Endodermal cell (in vitro differentiated cells): ENCODE measurements around the gene SUMO3. TPM values are rescaled to one million over a fixed set of nuclear protein-coding genes. Genes with fewer than 3 reads are reported as not detected.

Source experiments
- DNase-seq: peaks from one replicate; pipeline ENCODE4 v3.0.0-alpha.2; 2017
- H3K27ac ChIP-seq: 2 replicates; pipeline ENCODE4 v1.5.1; 2013; ENCODE audit warnings: mild to moderate bottlenecking, low read depth, low read length, moderate library complexity
- H3K27me3 ChIP-seq: 2 replicates; pipeline ENCODE4 v1.6.1; 2013; ENCODE audit warnings: mild to moderate bottlenecking, low read length, moderate library complexity; ENCODE audit not compliant: insufficient read depth, control insufficient read depth, poor library complexity, severe bottlenecking
- H3K36me3 ChIP-seq: 2 replicates; pipeline ENCODE4 v1.7.0; 2013; ENCODE audit warnings: mild to moderate bottlenecking, low read length, moderate library complexity; ENCODE audit not compliant: control insufficient read depth, insufficient read depth
- H3K4me1 ChIP-seq: one replicate; pipeline ENCODE4 v1.7.0; 2013; ENCODE audit warnings: low read length; ENCODE audit not compliant: control insufficient read depth, insufficient read depth
- H3K4me3 ChIP-seq: 2 replicates; pipeline ENCODE4 v1.5.1; 2013; ENCODE audit warnings: mild to moderate bottlenecking, low read length, moderate library complexity
- H3K9ac ChIP-seq: 2 replicates; pipeline ENCODE4 v1.6.1; 2013; ENCODE audit warnings: mild to moderate bottlenecking, low read length, moderate library complexity; ENCODE audit not compliant: poor library complexity, severe bottlenecking; ENCODE audit errors: extremely low read depth
- H3K9me3 ChIP-seq: 2 replicates; pipeline ENCODE4 v1.6.1; 2013; ENCODE audit warnings: mild to moderate bottlenecking, low read length, moderate library complexity; ENCODE audit not compliant: control insufficient read depth
- H3K27ac Mint-ChIP-seq: 2 replicates; pipeline ENCODE4 v1.8.0; 2020; ENCODE audit warnings: mixed read lengths
- H3K27me3 Mint-ChIP-seq: 2 replicates; pipeline ENCODE4 v1.8.0; 2021; ENCODE audit warnings: mild to moderate bottlenecking, mixed read lengths; ENCODE audit not compliant: insufficient read depth
- H3K36me3 Mint-ChIP-seq: 2 replicates; pipeline ENCODE4 v1.8.0; 2020; ENCODE audit warnings: low read depth, mixed read lengths
- H3K4me1 Mint-ChIP-seq: 2 replicates; pipeline ENCODE4 v1.8.0; 2020; ENCODE audit warnings: mixed read lengths
- H3K4me3 Mint-ChIP-seq: 2 replicates; pipeline ENCODE4 v1.8.0; 2020; ENCODE audit warnings: mild to moderate bottlenecking, moderate library complexity, mixed read lengths
- H3K9me3 Mint-ChIP-seq: 2 replicates; pipeline ENCODE4 v1.8.0; 2020; ENCODE audit warnings: mild to moderate bottlenecking, mixed read lengths
- CTCF ChIP-seq: fragments of 200-600 bp; sonication (generic); conservative IDR thresholded peaks from 2 replicates; pipeline ENCODE4 v1.5.0; 2021; ENCODE audit warnings: antibody characterized with exemption, mild to moderate bottlenecking
- WGBS, 2 experiments: methylation state at CpG; one replicate each; pipeline versions ENCODE4 v1.1.5 to v1.1.7; 2013; ENCODE audit warnings: missing lambda C conversion rate in 2 of 2, mixed read lengths in 1 of 2; ENCODE audit not compliant: insufficient coverage in 1 of 2, insufficient read length in 1 of 2; 5-methylcytosine and 5-hydroxymethylcytosine counted together
- total RNA-seq, 2 donors: library from RNA; stranded (reverse); fragmentation: NEBNext Ultra II Directional in 1 of 2; extraction: Animal tissue kit (Norgen Biotek cat#: 25700) in 1 of 2; gene quantifications; 2 replicates in 1 of 2; 3 replicates in 1 of 2; pipeline ENCODE4 v1.2.1, GENCODE V29; 2021

SUMO3 gene
- total RNA-seq, 2 donors from 2014 or later, result 79.5 to 96.4 TPM

- H3K27me3 Mint-ChIP-seq, result no peaks in the 10 kb centered on the region
- Histone ChIP-seq H3K27ac (no peak overlapping the region), H3K4me1 (peaks cover 1% of the 10 kb centered on the region), H3K9me3 (no peaks in the 10 kb centered on the region), H3K9ac (no peak overlapping the region), H3K27me3 (no peaks in the 10 kb centered on the region), H3K4me3 (no peak overlapping the region), H3K36me3 (peaks cover 49% of the 10 kb centered on the region)
- DNase-seq, result peak; percentile 28
- no peaks in the 10 kb centered on the region for H3K9me3 Mint-ChIP-seq
- no peak for TF ChIP-seq CTCF
- no peak overlapping the region for H3K4me3 Mint-ChIP-seq
- H3K36me3 Mint-ChIP-seq, result peaks cover 62% of the 10 kb centered on the region
- no peak overlapping the region for H3K27ac Mint-ChIP-seq
- H3K4me1 Mint-ChIP-seq, result no peaks in the 10 kb centered on the region
- 90 to 95% methylated on average over 8 to 13 of the region's 13 CpGs for WGBS, 2 experiments
Measured at GRCh38 chr21:44785620-44786335, 32.1 kb downstream of the SUMO3 start.

GRCh38 chr21:44784810-44785209 is 33.1 kb downstream of the SUMO3 start:
- peaks cover 55% of the 10 kb centered on the region for H3K36me3 ChIP-seq
- H3K9me3 ChIP-seq, result no peaks in the 10 kb centered on the region
- no peak overlapping the region for H3K4me3 ChIP-seq
- H3K36me3 Mint-ChIP-seq, result peaks cover 65% of the 10 kb centered on the region
- no peak for DNase-seq
- no peak overlapping the region for H3K27ac ChIP-seq
- no peaks in the 10 kb centered on the region for H3K4me1 Mint-ChIP-seq
- H3K4me3 Mint-ChIP-seq, result no peak overlapping the region
- 98% methylated on average over 6 of the region's 6 CpGs for WGBS, 2 experiments
- no peak overlapping the region for H3K27ac Mint-ChIP-seq
- no peaks in the 10 kb centered on the region for H3K27me3 Mint-ChIP-seq
- no peak for TF ChIP-seq CTCF
- peaks cover 6% of the 10 kb centered on the region for H3K4me1 ChIP-seq
- H3K9ac ChIP-seq, result no peak overlapping the region
- no peaks in the 10 kb centered on the region for H3K27me3 ChIP-seq
- no peaks in the 10 kb centered on the region for H3K9me3 Mint-ChIP-seq

- H3K9me3 ChIP-seq, result no peaks in the 10 kb centered on the region
- no peaks in the 10 kb centered on the region for H3K9me3 Mint-ChIP-seq
Measured at GRCh38 chr21:44783020-44783696, 34.7 kb downstream of the SUMO3 start.

More at GRCh38 chr21:44783020-44783696, 34.7 kb downstream of the SUMO3 start:
- Histone ChIP-seq H3K4me3 (no peak overlapping the region), H3K36me3 (peaks cover 61% of the 10 kb centered on the region), H3K9ac (no peak overlapping the region), H3K27me3 (no peaks in the 10 kb centered on the region), H3K27ac (no peak overlapping the region), H3K4me1 (peaks cover 6% of the 10 kb centered on the region)
- no peak overlapping the region for H3K4me3 Mint-ChIP-seq
- 85 to 88% methylated on average over 4 to 5 of the region's 5 CpGs for WGBS, 2 experiments
- TF ChIP-seq CTCF, result no peak
- no peak overlapping the region for H3K27ac Mint-ChIP-seq
- H3K36me3 Mint-ChIP-seq, result peaks cover 63% of the 10 kb centered on the region
- H3K4me1 Mint-ChIP-seq, result no peaks in the 10 kb centered on the region
- H3K27me3 Mint-ChIP-seq, result no peaks in the 10 kb centered on the region
- DNase-seq, result no peak
